ENCODE measurements around the gene CD83. TPM values are rescaled to one million over a fixed set of nuclear protein-coding genes. Genes with fewer than 3 reads are reported as not detected.

CD83 gene, protein sequence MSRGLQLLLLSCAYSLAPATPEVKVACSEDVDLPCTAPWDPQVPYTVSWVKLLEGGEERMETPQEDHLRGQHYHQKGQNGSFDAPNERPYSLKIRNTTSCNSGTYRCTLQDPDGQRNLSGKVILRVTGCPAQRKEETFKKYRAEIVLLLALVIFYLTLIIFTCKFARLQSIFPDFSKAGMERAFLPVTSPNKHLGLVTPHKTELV
- total RNA-seq: 1.8 and 3.9 TPM in 2 replicates

GRCh38 chr6:14117158-14118090 is at the start of gene CD83:
Gene CD83 (plus strand): TSS chr6:14117772. CDS start chr6:14117812, 40 bp downstream.

Small RNAs within 50 kb of the gene (small RNA-seq; reads per million reads assigned to genes)
- not detected for gene RNU7-133P

Other genes with a start within 250 kb of the CD83 start
- 1.8 and 5.5 TPM in 2 replicates for gene RNF182, start 192.8 kb upstream of the CD83 start, total RNA-seq

All from subcutaneous preadipocyte (primary cell).